GM21576 (cell line): ENCODE results near the gene LRRN4CL.
"Not testable (repeated sequence)": the region's sequence is repeated elsewhere in the genome, so short reads cannot be mapped to it uniquely, and the experiment has no call there.

Experiments used
- ATAC-seq: cut with Tn5 transposase; IDR thresholded peaks from one replicate; pipeline ENCODE4 v1.9.1; 2021; ENCODE audit warnings: mild to moderate bottlenecking, moderate library complexity; ENCODE audit not compliant: unreplicated experiment

Gene LRRN4CL

GRCh38 chr11:62677156-62677555 lies 12.2 kb downstream of the LRRN4CL start:
- no peak for ATAC-seq

GRCh38 chr11:62676698-62677097 lies 12.6 kb downstream of the LRRN4CL start:
- no peak for ATAC-seq

- not testable (repeated sequence) for ATAC-seq
Measured at GRCh38 chr11:62675415-62675814, 13.9 kb downstream of the LRRN4CL start.

GRCh38 chr11:62673196-62673525 lies 16.2 kb downstream of the LRRN4CL start:
- no peak for ATAC-seq

GRCh38 chr11:62671608-62672389 lies 17.5 kb downstream of the LRRN4CL start, which contains the start of the genes LBHD1 and UQCC3:
LBHD1 (minus strand) TSS chr11:62672267; CDS start chr11:62670031, 2,236 bp downstream.
UQCC3 (plus strand) TSS chr11:62671673; CDS start chr11:62671746, 73 bp downstream.
- peak; percentile 51 for ATAC-seq

DNA sequence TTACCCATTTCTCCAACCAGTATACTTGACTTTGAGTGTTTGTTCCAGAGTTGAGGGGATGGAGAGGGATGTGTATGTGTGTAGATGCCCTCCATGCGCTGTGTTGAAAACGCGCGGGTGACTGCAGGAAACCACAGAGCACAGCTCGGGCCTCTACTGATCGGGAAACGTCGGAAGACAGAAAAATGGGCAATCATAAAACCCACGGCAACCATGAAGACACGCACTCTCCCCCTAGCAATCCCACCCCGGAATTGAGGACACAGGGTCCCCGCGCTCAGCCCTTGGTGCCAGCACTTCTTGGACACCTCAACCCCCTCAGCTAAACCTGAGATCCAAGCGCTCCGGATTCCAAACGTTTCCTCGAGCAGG lies 18.1 kb downstream of the LRRN4CL start:
- no peak for ATAC-seq

DNA sequence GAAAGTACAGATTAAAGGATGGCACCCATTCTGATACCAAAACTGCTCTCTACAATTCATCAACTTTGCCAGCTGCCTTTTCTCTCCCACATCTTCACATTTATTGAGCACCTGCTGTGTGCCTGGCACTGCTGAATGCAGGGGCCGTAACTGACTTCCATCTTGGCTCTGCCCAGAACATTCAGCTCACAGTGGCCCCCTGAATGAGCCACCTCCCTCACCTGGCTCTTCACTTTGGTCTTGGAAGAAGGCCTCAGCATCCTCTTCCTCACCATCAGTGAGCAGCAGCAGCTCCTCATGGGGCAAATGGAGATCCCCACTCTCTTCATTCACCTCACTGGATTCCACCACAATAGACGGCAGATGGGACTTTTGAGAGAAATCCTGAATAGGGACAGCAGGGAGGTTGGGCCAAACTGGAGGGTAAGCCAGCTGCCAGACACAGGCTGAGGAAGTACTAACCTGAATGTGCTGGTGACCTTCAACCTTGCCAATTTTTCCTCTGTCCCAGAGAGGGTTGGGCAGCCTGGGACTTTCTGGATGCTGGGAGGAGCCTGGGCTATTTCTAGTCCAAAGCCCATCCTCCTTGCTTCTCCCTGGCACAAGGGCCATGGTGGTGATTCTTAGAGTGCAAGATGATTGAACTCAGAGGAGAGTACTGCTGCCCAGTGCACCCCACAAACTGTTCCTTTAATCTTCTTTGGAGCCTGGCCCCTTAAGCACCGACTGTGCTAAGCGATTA lies 19.7 kb downstream of the LRRN4CL start:
- no peak for ATAC-seq

DNA sequence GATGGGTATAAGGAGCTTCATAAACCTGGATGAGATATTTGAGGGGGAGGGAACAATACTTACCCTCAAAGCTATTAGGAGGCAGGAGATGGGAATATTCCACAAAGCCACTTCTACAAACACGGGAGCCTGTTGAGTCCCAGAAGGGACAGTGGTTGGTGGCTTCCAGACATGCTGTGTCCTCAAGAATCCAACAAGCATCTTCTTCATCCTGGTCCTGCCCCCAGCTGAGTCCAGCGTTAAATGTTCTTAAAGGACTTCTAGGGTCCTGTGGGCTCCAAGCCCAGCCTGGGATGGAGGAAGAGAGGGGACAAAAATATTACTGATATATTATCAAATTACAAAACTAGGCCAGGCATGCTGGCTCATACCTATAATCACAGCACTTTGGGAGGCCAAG lies 21.9 kb downstream of the LRRN4CL start:
- no peak for ATAC-seq

GRCh38 chr11:62666259-62666926 lies 22.9 kb downstream of the LRRN4CL start:
- no peak for ATAC-seq

- ATAC-seq: peak; percentile 28
Measured at GRCh38 chr11:62665599-62666258, 23.6 kb downstream of the LRRN4CL start.

GRCh38 chr11:62665075-62665598 lies 24.2 kb downstream of the LRRN4CL start, which contains the start of the genes C11orf98 and CSKMT:
C11orf98 (minus strand) TSS chr11:62665210; CDS start chr11:62665169, 41 bp downstream.
CSKMT (plus strand) TSS chr11:62665312; CDS start chr11:62665880, 568 bp downstream.
- peak; percentile 60 for ATAC-seq

DNA sequence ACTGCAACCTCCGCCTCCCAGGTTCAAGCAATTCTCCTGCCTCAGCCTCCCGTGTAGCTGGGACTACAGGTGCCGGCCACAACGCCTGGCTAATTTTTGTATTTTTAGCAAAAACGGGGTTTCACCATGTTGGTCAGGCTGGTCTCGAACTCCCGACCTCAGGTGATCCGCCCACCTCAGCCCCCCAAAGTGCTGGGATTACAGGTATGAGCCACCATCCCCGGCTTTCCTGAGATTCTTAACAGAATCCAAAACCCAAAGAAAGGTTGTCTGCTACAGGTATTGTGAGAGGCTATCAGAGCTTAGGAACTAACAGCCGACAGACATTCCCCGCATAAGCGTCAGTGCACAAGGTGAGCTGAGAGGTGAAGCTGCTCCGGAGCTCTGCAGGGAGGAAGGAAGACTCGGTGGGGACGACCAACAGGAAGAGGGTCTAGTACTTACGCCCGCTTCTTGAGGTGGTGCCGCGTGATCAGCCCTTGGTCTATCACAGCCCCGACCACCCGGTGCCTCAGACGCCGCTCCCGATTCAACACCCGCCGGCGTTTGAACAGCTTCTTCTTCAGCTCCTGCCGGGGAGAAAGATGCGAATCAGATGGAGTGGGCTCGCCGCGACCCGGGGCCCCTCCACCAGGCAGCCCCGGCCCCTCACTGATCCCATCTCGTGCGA lies 24.8 kb downstream of the LRRN4CL start:
- ATAC-seq: peak; percentile 30

DNA sequence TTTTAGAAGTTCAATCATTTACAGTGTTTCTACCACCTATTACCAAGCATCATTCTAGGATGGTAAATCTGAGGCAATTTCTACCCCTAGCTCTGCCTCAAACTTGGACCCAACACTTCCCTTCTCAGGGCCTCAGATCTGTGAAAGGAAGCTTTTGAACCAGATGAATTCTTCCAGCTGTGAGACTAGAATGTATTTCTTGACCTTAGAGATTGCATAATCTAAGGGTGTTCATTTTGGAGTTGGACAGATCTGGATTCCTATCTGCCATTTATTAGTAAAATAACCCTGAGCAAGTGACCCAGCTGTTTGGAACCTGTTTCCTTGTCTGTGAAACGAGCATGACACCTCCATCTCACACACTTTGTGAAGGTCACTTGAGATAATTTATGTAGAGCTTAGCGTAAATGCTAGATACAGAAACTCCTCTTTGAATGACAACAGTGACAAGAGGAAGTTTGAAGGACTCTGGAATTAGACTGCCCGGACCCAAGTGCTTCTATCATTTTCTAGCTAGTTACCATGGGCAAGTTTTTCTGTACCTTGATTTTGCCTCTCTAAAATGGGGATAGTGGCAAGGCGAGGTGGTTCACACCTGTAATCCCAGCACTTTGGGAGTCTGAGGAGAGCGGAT lies 32.4 kb downstream of the LRRN4CL start:
- no peak for ATAC-seq

- no peak for ATAC-seq
Measured at GRCh38 chr11:62654297-62654696, 35.0 kb downstream of the LRRN4CL start.

DNA sequence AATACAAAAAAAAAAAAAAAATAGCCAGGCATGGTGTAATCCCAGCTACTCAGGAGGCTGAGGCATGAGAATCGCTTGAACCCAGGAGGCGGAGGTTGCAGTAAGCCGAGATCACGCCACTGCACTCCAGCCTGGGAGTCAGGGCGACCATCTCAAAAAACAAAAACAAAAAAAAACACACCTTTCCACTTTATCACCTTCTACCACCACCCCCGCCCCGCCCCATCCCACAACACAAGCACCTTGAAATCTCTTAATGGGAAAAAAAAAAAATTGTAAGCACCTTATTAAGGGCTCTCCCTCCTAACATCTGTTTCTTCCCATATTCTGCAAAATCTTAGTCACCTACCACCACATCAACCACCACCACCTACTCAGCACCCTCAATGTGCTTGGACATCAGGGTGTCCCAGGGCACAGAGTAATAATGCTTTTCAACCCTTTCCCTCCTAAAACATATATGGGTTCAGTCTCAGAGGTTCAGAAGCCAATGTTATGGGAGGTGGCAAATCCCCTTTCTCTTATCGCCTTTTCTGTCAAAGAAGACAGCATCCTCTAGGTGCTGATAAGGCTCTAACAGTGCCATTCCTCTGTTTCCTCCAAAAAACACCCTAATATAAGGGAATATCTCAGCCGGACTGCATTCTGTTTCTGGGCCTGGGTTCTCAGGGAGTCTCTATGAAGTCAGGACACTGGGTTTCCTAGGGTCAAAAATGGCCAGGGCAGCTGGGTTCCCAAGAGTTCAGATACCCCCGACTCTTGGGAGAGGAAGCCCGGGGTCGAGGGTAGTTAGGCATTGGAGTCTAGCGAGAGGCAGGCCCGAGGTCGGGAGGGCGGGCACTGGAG lies 36.9 kb downstream of the LRRN4CL start:
- no peak for ATAC-seq

GRCh38 chr11:62650283-62650682 lies 39.0 kb downstream of the LRRN4CL start:
- not testable (repeated sequence) for ATAC-seq

DNA sequence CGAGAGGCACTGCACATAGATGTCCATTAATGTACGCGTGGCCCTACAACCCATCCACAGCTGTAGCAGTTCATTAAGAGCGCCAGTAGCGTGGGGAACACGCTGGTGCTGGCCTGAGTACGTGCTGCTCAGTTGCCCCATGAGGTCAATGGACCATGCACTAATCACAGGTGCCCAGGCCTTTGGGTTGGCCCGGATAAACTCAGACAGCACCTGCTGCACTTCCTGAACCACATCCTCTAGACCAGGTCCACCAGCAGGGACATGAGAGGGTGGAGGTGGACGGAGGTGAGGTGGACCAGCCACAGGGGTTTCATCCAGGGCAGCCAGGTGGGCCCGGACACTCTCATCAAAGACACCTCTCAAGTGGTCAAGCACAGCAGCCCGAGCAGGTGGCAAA lies 39.8 kb downstream of the LRRN4CL start:
- no peak for ATAC-seq

- no peak for ATAC-seq
Measured at GRCh38 chr11:62648967-62649364, 40.4 kb downstream of the LRRN4CL start.
